GM19240 (cell line): ENCODE results near the gene NMT2.

ENCODE experiments used
- DNase-seq: peaks from one replicate; pipeline ENCODE4 v3.0.0; 2011; ENCODE audit warnings: low spot score; ENCODE audit not compliant: insufficient read length

The NMT2 gene

DNA sequence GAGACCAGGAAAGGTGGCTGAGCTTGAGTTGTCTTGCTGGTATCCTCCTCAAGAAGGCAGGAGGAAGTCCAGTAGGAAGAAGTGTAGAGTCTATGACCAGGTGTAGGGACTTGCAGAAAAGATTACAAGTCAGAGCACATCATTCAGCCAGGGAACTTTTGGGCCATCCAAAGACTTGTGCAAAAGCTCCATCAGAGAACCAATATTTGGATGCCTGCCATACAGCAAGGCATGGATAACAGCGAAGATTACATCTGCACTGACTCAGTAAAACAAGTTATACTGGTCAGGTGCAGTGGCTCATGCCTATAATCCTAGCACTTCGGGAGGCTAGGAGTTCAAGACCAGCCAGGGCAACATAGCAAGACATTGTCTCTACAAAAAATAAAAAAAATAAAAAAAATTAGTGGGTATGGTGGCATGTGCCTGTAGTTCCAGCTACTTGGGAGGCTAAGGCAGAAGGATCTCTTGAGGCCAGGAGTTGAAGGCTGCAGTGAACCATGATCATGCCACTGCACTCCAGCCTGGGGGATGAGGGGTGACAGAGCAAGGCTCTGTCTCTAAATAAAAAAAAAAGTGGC is 13.2 kb upstream of the NMT2 start:
- DNase-seq, result no peak

DNA sequence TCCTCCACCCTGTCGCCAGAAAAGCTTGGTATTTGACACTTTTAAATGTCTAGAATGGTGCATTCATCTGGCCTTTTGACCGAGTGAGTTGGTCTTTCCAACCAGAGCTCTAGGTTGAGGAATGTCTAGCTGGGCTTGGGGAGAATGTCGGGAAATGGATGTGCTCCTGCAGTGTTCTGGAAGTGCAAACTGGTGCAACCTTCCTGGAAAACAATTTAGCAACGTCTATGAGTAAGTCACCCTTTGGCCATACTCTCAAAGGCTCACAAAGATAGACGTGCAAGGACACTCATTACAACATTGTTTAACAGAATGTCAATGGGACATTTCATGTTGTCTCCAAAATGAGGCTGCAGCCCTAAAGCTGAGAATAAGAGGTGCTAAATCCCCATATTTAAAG is 12.2 kb upstream of the NMT2 start:
- no peak for DNase-seq

DNA sequence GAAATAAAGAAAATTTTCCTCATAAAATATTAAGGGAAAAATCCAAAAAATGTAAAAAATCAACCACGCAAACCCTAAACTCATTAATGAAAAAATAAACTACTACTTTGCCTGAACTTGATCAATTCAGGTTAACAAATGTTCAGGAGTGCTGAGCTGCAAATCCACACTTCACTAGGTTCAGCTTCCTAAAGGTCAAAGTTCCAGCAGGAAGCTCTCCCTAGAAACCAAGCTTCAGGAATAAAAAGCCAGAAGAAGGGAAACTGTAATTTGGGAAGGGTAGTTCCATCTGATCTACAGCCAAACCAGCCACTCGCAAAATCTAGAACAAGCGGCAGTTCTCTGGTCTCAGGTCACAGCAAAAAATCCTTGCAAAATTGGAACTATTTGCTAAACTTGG is 7.8 kb upstream of the NMT2 start:
- DNase-seq, result no peak

DNA sequence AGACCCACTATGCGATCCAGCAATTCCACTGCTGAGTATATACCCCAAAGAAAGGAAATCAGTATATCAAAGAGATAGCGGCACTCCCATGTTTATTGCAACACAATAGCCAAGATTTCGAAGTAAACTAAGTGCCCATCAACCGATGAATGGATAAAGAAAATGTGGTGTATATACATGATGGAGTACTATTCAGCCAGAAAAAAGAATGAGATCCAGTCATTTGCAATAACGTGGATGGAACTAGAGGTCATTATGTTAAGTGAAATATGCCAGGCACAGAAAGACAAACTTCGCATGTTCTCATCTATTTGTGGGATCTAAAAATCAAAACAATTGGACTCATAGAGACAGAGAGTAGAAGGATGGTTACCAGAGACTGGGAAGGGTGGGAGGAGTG is 7.1 kb upstream of the NMT2 start:
- DNase-seq, result no peak

DNA sequence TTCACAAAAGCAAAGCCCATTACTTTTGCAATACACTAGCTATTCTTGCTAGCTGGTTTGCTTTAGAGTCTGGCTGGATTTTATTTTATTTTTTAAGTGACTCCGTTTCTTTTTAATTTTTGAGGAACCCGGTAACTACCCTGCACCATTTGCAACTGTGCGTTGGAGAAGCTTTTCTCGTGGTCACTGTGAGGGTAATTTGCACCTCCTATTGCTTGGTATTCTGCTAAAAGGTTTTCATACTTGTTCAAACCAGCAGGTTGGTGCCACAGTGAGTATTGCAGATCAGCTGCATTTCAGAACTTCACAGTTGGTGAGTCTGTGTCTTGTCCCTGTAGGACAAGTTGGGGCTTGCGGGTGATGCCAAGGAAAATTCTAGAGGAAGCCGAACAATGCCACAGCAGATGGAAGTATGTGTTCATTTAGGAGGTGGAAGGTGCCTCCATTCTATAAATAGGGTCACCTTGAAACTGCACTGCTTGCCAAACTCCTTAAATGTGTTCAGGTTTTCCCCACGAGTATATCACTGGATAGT is 3.9 kb upstream of the NMT2 start:
- no peak for DNase-seq

DNA sequence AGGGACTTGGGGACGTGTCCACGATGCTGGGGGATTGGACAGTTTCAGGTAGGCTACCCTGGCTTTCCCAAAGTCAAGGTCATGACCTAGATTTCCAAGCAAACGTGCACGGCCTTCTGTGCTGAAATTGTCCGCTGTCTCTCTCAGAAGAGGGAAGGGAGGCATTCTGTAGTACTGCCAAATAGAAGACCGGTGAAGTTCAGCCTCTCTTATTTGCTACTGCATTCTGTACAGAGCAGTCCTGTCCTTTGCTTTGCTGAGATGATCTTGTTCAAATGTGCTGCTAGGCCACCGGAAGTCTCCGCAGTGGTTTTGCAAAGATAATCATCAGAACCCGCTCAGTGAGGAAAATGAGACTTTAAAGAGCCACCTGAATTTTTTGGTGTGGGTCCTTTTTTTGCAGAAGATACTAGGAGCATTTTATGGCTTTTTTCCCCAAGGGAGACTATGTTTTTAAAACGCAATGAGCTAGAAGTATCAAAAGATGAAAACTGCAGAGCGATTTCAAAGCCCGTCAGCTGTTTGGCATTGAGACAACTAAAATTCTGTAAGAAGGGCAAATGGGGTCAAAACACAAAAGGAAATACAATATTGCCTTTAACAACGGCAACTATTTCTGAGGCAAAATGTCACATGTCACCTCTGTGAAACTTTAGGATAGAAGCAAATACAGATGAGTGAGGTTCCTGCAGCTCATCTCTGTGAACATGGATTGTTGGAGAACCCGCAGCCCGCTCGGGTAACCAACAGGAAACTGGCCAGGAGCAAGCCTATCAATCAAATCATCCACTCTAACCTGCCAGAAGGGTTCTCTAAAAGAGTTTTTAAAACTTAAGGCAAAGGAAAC is 1.3 kb upstream of the NMT2 start:
- DNase-seq, result no peak

DNA sequence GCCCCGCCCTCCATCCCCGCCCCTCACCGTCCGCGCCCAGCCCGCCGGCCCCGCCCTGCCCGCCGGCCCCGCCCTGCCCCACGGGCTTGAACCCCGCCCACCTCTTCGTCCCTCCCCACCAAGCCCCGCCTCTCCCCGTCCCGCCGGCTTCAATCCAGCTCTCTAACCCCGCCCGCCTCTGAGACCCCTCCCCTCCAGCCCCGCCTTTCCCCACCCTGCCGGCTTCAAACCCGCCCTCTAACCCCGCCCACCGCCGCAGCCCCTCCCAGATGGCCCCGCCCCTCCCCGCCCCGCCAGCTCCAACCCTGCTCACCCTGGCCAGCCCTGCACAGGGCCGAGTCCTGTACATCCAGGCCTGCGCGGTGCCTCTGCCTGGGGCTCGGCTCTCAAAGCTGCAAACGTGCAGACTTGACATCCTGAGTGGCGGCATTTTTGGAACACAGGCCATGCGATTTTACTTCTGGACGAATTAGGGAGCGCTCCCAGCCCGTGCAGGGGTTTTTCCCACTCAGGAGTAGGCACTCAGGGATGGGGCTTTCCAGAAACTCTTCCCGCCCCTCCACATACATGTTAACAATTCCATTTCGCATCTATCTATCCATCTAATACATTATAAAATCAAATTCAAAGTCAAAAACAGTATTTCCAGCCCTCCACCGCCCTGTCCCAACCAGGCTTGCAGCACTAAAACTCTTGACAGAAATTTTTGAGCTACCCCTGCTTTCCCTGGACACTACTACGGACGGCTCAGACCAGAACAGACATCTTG is 477 bp upstream of the NMT2 start:
- DNase-seq, result peak; percentile 75

DNA sequence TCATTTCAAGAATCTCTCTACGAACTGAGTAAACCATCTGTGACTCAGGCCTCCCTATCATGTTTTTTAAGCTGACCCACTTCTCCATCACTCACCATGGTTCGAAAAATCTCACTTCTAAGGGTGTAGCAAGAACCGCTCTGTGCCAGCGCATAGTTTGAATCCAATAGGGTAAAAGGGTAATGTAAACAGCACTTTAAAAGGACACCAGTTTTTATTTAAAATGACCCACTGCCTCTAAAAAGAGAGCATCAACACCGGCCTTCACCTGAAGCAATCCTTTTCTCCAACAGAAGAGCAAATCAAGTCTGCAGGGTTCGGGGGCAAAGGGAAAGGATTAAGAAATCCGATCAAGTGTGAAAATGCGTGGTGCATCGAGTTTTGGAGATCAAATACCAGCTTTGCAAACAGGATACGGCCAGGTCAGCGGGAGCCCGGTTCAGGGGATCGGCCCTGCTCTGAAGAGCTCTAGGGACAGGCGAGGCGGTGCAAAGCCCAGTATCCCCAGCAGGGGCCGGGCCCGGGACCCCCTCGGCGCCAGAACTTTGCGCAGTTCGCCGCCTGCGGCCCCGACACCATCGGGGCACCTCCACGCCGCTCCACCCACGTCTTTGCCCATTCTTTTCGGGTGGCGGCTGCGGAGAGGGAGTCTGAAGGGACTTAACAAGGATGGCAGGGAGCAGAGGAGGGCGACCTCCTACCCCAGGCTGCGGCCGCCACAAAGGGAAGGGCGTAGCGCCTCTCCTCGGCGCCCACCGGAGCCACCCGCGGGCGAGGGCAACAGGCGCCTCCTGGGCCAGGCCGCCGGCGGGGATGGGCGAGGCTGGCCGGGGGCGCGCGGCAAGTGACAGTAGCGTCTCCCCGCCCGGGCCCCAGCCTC is 842 bp downstream of the NMT2 start:
- peak; percentile 42 for DNase-seq

DNA sequence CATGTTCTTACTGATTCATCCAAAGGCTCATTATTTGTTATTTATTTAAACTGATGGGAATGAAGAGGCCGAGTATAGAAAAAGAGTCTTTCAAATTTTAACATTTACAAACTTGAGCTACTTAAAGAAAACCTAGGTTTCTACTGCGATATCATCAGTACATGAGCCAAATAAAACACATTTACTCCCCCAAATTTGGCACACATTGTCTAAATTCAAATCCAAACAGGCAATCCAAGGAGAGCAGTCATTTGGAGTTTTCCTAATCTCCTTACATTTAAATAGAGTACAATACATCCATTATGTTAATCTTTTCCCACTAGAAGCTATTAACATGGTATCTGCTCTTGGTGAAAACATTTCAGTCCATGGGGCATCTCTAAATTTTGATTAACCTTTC is 2.2 kb downstream of the NMT2 start:
- DNase-seq, result no peak

DNA sequence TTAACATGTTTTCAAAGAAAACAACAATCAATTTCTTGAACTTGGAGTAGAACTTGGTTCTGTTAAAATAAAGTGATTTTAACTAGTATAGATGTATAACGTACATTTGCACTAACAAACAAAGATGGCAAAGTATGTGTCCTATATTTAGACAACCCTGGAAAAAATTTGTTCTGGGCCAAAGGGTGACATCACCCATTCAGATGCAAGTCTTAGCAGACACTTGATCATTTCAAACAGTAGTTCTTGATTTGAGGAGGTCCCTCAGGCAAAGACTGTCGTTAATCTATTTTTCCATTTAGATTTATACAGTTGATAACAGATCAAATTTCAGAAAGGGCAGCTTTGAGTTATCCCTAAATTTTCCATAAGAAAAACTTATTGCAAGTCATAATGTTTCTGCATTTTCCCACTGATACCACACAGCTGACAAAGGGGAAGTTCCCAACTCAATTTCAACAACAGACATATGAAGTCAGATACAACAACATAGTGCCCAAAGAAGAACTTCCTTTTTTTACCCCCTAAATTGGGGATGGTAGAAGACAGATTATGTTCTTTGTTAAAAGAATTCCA is 5.2 kb downstream of the NMT2 start:
- no peak for DNase-seq

DNA sequence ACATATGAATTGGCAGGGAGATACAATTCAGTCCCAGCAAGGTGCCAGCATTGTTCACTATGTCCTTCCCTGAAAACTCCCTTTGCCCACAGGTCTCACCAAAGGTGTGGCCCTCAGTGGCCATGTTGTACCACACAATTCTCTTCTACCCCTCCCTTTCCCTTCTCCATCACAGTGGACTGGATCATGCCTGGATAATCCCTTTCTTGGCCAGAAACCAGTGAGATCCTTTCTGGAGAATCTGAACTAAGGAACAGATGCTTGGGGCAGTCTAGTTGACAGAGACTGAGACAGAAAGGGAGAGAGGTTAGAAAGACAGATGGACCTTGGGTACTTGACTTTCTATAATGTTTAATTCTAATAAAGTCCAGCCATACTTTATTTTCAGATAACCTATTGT is 9.5 kb downstream of the NMT2 start:
- DNase-seq, result no peak

DNA sequence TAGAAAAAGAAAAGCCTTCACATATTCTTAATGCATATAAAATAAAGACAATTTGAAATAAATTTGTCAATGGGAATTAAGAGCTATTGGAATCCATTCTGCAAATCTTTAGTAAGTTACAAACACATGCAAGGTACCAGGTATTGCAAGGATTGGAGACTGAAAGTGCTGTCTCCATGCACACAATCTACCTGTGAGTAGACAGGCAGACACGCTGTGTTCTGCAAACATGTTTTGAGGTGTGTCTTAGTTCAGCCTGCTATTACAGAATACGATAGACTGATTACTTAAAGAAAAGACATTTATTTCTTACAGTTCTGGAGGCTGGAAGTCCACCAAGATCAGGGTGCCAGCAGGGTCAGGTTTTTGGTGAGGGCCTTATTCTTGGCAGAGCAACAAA is 10.0 kb downstream of the NMT2 start:
- DNase-seq, result no peak

DNA sequence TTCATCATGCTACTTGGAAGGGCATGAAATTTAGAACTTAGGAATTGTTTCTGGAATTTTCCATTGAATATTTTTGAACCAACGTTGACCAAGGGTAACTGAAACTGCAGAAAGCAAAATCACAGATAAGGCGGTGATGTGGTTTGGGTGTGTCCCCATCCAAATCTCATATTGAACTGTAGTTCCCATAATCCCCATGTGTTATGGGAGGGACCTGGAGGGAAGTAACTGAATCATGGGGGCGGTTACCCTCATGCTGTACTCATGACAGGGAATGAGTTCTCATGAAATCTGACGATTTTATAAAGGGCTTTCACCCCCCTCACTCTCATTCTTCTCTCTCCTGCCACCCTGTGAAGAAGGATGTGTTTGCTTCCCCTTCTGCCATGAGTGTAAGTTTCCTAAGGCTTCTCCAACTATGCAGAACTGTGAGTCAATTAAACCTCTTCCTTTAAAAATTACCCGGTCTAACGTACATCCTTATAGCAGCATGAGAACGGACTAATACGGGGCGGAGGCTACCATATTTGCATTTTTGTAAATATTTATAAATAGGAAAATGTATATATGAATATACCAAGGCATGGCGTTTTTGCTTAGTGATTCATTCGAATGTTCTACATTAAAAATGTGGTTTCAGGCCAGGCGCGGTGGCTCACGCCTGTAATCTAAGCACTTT is 12.4 kb downstream of the NMT2 start:
- DNase-seq, result no peak

DNA sequence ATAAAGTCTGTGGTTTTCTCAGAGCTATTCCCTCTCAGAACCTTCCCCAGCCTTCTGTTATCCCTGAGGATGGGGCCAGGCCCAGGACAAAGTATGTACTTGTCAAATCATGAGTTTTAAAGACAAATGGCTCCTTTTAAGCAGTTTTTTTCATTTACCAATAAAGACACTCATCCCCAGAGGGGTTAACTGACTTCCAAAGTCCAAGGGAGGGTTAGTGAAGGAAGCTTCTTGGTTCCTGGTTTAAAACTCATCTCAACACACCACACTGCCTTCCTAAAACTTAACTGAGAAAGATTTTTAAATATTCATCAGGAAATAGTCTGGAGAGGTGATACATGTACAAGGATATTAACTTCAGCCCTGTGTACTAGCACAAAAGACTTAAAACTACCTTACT is 15.9 kb downstream of the NMT2 start:
- no peak for DNase-seq

DNA sequence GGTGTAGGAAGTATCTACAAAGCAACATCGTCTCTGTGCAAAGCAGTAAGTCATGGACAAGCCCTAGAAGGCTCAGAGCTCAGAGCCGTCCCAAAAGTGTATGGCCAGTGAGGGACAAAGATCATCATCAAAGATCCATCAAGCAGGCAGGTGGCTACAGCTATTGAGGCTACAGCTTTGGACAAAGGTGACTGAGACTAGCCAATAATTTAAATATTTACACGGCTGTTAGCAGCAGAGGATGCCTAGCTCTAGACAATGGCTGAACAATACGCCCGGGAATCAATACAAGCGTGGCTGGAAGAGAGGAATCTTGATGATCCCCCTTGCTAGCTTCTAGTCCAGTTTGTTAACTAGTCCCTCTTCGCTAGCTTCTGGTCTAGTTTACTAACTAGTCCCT is 17.9 kb downstream of the NMT2 start:
- no peak for DNase-seq

DNA sequence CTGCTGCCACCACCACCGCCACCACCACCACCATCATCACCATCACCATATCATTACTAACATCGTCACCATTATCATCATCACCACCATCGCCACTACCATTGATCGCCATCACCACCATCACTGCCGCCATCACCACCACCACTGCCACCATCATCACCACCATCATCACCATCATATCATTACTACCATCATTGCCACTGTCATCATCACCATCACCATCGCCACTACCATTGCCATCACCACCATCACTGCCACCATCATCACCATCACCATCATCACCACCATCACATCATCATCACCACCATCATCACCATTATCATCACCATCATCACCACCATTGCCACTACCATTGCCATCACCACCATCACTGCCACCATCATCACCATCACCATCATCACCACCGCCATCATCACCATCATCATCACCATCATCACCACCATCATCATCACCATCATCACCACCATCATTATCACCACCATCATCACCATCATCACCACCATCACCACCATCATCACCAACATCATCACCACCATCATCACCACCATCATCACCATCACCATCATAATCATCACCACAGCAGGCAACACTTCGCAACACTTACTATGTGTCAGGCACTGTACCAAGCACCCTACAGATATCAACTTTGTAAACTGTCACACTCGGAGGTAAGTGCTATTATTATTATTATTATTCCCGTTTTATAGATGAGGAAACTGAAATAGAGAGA is 19.3 kb downstream of the NMT2 start:
- no peak for DNase-seq

DNA sequence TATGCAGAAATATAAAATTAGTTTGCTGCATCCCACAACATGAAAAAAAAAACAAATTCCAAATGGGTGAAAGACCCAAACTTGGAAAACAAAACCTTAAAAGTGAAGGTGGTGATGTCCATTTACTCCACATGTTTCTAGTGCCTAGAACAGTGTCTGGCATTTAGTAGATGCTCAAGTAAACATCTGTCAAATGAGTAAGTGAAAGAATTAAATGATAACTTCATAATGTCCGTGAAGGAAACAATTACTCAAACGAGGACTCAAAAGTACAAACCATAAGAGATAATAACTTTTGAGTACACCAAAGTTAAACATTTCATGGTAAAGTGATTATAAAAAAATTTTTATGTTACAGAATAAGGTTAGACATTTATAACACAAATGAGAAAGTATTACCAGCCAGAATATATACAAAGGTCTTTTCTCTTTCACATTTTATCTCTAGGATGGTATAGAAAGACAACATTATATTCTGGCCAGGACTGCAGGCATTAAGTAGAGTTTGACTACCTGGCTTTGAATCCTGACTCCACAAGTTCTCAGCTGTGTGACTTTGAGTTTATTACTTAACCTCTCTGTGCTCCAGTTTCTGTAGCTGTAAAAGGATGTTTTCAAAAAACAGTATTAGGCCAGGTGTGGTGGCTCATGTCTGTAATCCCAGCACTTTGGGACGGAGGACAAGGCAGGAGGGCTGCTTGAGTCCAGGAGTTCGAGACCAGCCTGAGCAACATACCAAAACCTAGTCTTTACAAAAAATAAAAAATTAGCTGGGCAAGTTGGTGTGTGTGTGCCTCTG is 20.7 kb downstream of the NMT2 start:
- no peak for DNase-seq

DNA sequence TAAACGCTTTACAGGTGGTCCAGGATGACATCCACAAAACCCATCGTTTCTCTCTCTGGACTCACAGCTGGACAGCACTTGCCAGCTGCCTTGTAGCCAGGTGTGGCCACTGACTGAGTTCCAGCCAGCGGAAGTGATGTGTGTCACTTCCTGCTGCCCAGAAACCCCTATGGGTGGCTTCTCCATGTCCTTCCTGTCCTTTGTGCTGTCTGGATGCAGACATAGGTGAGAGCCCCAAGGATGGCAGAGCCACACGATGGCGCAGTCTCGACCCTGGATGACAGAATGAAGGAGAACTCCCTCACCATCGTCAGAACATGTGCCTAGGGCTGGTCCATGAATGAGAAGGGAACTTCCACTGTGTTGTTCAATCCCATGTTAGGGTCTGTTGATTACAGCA is 22.1 kb downstream of the NMT2 start:
- DNase-seq, result no peak

DNA sequence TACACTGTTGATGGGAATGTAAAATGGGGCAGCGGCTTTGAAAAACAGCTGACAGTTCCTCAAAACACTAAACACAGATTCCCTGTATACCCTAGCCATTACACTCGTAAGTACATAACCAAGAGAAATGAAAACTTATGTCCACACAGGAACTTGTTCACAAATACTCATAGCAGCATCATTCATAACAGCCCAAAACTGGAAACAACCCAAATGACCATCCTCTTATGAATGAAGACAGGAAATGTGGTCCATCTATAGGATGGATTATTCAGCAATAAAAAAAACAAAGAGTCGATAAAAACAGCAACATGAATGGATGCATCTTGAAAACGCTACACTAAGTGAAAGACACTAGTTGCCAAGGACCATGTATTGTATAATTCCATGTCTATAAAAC is 23.7 kb downstream of the NMT2 start:
- DNase-seq, result no peak
